Measurements from ENCODE around the gene PAK1IP1. TPM values are rescaled to one million over a fixed set of nuclear protein-coding genes. Genes with fewer than 3 reads are reported as not detected.
"Not testable (repeated sequence)": the region's sequence is repeated elsewhere in the genome, so short reads cannot be mapped to it uniquely, and the experiment has no call there.

Gene PAK1IP1
- polyA plus RNA-seq, 4 donors: 19.7 to 24.3 (median 22.9) TPM

GRCh38 chr6:10690651-10691445 is 3.9 kb upstream of the PAK1IP1 start:
- no peak for DNase-seq (ENCODE audit: low read depth in 4 of 4, low spot score in 3 of 4)

DNA sequence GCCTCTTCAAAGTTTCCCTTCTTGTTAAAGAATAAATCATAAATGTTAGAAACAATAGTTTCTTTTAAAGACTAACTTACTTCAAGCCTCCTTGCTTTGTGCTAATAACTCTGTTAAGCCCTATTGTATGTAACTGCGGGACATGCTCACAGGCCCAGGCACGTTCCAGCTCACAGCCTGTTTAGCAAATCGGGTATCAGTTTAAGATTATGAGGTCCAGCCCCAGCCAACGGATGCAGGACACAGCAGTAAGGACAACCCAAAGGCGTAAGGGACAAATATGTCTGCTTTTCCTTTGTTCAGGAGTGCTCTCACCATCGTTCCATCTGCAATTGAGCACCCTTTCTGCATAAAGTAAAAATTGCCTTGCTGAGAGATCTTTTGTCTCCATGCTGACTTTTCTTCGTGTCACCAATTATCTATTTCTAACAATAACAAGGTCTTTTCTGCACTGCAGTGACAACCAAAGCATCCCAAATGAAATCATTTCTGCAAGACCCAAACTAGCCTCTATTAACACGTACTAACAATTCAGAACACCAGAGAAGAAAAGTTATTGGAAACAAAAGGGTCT is 1.7 kb upstream of the PAK1IP1 start:
- no peak for DNase-seq (ENCODE audit: low read depth in 4 of 4, low spot score in 3 of 4)

- DNase-seq (ENCODE audit: low read depth in 4 of 4, low spot score in 3 of 4): no peak
These were observed 400 bp downstream of the PAK1IP1 start for GRCh38 chr6:10695086-10695657.

DNA sequence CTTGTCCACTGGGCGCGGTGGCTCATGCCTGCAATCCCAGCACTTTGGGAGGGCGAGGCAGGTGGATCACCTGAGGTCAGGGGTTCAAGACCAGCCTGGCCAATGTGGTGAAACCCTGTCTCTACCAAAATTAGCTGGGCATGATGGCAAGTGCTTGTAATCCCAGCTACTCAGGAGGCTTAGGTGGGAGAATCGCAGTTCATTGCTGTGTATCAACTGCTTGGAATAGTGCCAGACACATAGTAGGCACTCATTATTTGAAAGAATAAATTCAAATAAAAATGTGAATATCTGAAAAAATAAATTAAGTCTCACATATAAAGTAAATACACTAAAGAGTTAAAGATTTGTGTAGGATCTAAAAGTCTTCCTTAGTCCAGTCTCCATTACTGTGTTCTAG is 1.9 kb downstream of the PAK1IP1 start:
- no peak for DNase-seq (ENCODE audit: low read depth in 4 of 4, low spot score in 3 of 4)

DNA sequence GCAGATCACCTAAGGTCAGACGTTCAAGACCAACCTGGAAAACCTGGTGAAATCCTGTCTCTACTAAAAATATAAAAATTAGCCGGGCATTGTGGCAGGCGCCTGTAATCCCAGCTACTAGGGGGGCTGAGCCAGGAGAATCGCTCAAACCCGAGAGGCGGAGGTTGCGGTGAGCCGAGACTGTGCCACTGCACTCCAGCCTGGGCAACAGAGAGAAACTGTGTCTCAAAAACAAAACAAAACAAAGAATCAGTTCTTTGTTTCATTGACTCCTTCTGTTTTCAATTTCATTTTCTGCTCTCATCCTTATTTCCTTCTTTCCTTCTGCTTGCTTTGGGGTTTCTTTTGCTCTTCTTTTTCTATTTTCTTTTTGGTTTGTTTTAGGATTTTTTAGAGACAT is 19.2 kb downstream of the PAK1IP1 start:
- no peak for DNase-seq (ENCODE audit: low read depth in 4 of 4, low spot score in 3 of 4)

DNA sequence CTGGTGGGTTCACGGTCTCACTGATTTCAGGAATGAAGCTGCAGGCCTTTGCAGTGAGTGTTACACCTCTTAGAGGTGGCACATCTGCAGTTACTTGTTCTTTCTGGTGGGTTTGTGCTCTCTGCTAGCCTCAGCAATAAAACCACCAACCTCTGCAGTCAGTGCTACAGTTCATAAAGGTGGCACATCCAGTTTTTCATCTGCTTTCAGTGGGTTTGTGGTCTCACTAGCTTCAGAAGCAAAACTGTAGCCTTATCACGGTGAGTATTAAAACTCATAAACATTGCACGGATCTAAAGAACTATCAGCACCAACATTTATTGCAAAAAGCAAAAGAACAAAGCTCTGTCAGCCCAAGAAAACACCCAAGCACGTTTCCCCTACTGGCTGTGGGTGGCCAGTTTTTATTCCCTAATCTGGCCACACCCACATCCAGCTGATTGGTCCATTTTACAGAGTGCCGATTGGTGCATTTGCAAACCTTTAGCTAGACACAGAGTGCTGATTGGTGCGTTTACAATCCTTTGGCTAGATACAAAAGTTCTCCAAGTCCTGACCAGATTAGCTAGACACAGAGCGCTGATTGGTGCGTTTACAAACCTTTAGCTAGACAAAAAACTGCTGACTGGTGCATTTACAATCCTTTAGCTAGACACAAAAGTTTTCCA is 24.7 kb downstream of the PAK1IP1 start:
- no peak for DNase-seq (ENCODE audit: low read depth in 4 of 4, low spot score in 3 of 4)

DNA sequence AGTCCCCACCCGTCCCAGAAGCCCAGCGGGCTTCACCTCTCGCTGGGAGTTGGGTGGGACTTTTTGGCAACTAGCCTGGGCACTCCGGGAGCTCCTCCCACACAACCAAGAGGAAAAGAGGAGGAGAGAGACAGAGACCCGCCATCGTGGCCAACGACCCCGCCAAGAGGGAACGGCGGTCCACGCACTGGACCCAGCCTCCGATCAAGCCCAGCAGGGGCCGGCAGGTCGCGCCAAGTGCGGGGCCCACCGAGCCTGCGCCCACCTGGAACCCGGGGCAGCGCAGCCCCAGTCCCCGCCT is 25.1 kb downstream of the PAK1IP1 start:
- no peak for DNase-seq (ENCODE audit: low read depth in 4 of 4, low spot score in 3 of 4)

DNA sequence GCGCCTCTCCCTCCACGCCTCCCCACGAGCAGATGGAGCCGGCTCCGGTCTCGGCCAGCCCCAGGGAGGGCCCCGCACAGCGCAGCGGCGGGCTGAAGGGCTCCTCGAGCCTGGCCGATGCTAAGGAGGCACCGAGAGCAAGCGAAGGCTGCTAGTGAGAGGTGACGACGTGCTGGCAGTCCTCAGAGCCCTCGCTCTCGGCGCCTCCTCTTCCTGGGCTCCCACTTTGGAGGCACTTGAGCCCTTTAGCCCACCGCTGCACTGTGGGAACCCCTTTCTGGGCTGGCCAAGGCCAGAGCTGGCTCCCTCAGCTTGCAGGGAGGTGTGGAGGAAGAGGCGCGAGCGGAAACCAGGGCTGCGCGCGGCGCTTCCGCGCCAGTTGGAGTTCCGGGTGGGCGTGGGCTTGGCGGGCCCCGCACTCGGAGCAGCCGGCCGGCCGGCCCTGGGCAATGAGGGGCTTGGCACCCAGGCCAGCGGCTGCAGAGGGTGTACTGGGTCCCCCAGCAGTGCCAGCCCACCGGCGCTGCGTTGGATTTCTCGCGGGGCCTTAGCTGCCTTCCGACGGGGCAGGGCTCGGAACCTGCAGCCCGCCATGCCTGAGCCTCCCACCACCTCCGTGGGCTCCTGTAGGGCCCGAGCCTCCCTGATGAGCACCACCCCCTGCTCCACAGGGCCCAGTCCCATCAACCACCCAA is 25.6 kb downstream of the PAK1IP1 start:
- no peak for DNase-seq (ENCODE audit: low read depth in 4 of 4, low spot score in 3 of 4)

DNA sequence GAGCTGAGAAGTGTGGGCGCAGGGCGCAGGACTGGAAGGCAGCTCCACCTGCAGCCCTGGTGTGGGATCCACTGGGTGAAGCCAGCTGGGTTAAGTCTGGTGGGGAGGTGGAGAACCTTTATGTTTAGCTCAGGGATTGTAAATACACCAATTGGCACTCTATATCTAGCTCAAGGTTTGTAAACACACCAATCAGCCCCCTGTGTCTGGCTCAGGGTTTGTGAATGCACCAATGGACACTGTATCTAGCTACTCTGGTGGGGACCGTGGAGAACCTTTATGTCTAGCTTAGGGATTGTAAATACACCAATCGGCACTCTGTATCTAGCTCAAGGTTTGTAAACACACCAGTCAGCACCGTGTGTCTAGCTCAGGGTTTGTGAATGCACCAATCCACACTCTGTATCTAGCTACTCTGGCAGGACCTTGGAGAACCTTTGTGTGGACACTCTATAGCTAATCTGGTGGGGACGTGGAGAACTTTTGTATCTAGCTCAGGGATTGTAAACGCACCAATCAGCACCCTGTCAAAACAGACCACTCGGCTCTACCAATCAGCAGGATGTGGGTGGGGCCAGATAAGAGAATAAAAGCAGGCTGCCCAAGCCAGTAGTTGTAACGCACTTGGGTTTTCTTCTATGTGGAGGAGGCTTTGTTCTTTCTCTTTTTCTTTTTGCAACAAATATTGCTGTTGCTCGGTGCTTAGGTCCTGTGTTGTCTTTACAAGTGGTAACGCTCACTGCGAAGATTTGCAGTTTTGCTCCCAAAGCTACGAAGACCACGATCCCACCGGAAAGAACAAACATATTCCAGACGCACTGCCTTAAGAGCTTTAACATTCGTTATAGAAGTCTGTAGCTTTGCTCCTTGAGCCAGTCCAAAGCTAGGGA is 26.4 kb downstream of the PAK1IP1 start:
- DNase-seq (ENCODE audit: low read depth in 4 of 4, low spot score in 3 of 4): not testable (repeated sequence)

GRCh38 chr6:10721850-10722569 is 27.2 kb downstream of the PAK1IP1 start:
- no peak for DNase-seq (ENCODE audit: low read depth in 4 of 4, low spot score in 3 of 4)

DNA sequence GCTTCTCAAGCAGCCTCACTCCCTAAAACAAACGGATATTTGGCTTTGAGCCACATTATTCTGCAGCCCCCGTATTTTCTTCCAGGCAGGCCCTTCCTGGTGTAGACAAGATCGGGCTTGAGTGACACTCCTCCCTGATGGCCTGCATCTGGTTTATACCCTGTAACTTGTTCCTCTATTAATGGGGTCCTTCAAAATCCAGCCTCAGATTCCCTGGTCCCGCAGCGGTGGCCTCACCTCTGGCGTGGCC is 27.7 kb downstream of the PAK1IP1 start:
- DNase-seq (ENCODE audit: low read depth in 4 of 4, low spot score in 3 of 4): peak in 1 of 4 donors; percentile 25

DNA sequence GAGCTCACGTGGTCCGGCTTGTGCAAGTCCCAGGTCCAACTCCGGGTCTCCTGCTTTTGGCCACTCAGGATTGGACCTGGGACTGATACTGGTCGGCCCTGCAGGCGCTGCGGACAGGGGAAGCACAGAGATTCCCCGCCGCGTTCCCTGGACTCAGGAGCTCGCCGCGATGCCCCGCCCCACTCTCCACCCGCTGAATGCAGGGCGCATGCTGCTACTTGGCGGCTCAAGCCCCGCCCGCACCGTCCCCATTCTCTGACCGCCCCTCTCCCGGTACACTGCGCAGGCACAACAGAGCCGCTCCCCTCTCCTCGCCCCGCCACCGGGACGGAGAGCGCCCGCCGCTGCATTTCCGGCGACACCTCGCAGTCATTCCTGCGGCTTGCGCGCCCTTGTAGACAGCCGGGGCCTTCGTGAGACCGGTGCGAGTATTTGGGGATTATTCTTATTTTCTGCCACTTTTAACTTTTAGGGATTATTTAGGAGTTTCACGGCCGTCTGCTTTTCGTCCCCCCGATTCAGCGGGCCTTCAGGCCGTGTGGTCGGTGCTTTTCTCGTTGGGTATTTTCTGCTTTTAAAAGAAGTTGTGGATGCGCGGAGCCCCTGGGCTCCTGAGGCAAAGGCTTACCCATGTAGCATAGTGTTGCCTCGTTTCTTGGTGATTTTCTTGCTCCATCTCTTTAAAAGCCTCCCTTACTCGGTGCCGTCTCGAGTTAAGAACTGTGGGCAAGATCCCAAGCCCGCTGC is 28.2 kb downstream of the PAK1IP1 start, which contains the start of gene TMEM14C:
TMEM14C (plus strand) TSS at position 251 of the 747 bp plus-strand sequence. CDS start 1,544 bp downstream, outside the sequence.
- peak; percentile 93 to 97 (median 95) for DNase-seq (ENCODE audit: low read depth in 4 of 4, low spot score in 3 of 4)

GRCh38 chr6:10723567-10723881 is 28.8 kb downstream of the PAK1IP1 start:
- no peak for DNase-seq (ENCODE audit: low read depth in 4 of 4, low spot score in 3 of 4)

- no peak for DNase-seq (ENCODE audit: low read depth in 4 of 4, low spot score in 3 of 4)
These were observed 30.3 kb downstream of the PAK1IP1 start for GRCh38 chr6:10725044-10725443.

GRCh38 chr6:10725716-10726115 is 30.9 kb downstream of the PAK1IP1 start:
- no peak for DNase-seq (ENCODE audit: low read depth in 4 of 4, low spot score in 3 of 4)

- no peak for DNase-seq (ENCODE audit: low read depth in 4 of 4, low spot score in 3 of 4)
These were observed 35.5 kb downstream of the PAK1IP1 start for GRCh38 chr6:10730254-10730653.

DNA sequence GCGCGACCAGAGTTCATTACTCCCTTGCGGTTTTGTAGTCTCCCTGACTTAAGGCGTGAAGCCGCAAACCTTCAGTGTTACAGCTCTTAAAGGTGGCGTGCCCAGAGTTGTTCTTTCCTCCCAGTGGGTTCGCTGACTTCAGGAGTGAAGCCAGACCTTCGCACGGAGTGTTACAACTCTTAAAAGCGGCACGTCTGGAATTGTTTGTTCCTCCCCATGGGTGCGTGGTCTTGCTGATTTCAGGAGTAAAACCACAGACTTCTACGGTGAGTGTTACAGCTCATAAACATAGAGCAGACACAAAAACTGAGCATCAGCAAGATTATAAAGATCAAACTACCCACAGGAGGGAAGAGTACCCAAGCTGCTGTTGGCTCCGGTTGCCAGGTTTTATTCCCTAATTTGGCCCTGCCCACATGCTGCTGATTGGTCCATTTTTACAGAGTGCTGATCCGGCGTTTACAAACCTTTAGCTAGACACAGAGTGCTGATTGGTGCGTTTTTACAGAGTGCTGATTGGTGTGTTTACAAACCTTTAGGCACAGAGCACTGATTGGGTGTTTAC is 38.5 kb downstream of the PAK1IP1 start:
- no peak for DNase-seq (ENCODE audit: low read depth in 4 of 4, low spot score in 3 of 4)

DNA sequence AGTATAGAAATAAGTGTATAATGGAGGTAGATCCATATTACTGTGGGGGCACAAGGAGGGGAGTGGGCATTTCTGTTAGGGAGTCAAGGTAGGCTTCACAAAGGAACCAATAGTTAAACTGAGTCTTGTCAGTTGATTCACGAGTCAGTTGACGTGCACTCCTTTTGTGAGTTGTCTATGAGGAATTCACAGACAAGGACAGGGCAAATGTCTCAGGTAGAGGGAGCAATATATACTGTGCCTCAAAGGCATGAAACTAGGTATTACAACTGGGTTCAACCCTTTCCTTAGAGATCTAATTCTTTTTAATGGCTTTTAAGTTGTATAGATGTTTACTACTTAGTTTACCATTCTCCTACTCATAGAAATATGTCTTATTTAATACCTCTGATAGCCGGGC is 39.1 kb downstream of the PAK1IP1 start:
- DNase-seq (ENCODE audit: low read depth in 4 of 4, low spot score in 3 of 4): no peak

GRCh38 chr6:10736731-10737130 is 42.0 kb downstream of the PAK1IP1 start:
- DNase-seq (ENCODE audit: low read depth in 4 of 4, low spot score in 3 of 4): no peak

Data from right renal pelvis (tissue), 4 donors.